Measurements from ENCODE around the gene SEMA6A.

The SEMA6A gene

GRCh38 chr5:116574367-116575325, at the start of gene SEMA6A:
Gene SEMA6A, minus strand, starts transcription at chr5:116574823. Its CDS starts 69,879 bp downstream, at chr5:116504944.
- peak; percentile 32 for DNase-seq

GRCh38 chr5:116622375-116623050, 47.9 kb upstream of the SEMA6A start:
- no peak for DNase-seq

- no peak for DNase-seq
Measured at GRCh38 chr5:116621599-116621998, 47.0 kb upstream of the SEMA6A start.

GRCh38 chr5:116616876-116617275, 42.3 kb upstream of the SEMA6A start:
- no peak for DNase-seq

- DNase-seq = no peak
Measured at GRCh38 chr5:116614603-116614920, 39.9 kb upstream of the SEMA6A start.

- no peak for DNase-seq
Measured at GRCh38 chr5:116613445-116613844, 38.8 kb upstream of the SEMA6A start.

DNA sequence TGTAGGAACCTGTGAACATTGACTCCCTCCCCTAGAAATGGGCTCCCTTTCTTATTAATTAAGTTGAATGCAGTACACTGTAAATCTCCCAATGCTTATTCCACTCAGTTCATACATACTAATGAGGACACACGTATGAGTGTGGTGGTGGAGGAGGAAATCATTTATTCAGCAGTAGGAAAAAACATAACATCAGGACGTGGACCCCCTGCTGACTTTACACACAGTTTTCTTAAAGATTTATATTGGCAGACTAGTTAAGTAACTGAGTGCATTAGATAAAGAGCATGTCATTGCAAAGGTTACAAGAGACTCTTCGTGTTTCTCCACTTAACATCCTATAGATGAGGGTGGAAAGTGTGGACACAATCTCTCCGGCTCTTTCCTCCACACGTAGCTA, 37.8 kb upstream of the SEMA6A start:
- no peak for DNase-seq

DNA sequence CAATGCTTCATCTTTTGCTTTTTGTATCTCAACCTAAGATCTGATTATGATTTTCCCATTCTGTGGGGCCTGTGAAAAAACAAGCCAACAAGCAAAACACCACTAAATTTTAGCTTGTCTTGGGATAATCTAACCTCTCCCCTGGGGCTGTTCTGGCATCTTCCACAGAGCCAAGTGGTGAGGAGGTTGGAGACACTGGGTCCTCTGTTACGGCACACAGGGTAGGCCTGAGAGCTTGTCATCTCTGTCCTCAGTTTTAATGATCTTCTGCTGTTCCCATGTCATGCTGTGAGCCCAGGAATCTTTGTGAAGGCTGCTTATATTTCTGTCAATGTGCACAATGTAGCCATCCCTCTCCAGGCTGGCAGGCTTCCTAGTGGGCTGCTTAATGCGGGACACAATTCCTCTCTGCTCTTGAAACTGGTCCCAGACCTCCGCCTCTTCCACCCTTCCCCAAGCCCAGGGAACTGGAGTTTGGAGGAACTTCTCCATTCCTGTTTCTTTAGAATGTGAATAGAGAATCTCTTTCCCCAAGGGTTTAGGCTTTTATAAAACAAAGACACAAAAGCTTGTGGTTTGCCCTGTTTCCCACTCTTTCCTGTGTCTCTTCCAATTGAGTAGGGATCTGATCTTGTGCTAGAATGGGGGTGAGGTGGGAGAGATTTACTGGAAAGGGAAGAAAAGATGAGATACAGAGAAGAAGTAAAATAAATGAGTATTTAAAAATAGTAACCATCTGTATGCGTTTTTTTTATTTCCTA, 30.9 kb upstream of the SEMA6A start:
- DNase-seq = no peak

- DNase-seq = no peak
Measured at GRCh38 chr5:116604805-116605204, 30.2 kb upstream of the SEMA6A start.

- DNase-seq = no peak
Measured at GRCh38 chr5:116600876-116601275, 26.3 kb upstream of the SEMA6A start.

- no peak for DNase-seq
Measured at GRCh38 chr5:116598911-116599310, 24.3 kb upstream of the SEMA6A start.

DNA sequence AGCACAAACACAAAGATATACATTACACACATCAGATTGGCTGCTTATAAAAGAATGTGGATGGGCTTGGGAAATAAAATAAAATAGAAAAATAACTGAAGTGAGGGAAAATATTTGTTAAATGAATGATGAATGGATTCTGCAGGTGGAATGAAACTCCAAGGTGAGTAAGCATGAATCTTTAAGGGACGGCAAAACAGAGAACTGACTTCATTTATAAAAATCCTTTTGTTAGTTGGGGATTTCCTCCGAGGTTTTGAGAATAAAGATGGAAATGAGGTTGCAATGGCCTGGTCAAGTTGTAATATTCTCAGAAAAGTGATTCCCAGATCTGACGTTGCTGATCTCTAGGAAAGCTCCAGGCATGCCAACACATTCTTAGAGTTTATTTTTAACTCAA, 20.9 kb upstream of the SEMA6A start:
- DNase-seq = no peak

GRCh38 chr5:116593340-116593739, 18.7 kb upstream of the SEMA6A start:
- no peak for DNase-seq

GRCh38 chr5:116585227-116585626, 10.6 kb upstream of the SEMA6A start:
- no peak for DNase-seq

- DNase-seq = no peak
Measured at GRCh38 chr5:116583862-116584222, 9.2 kb upstream of the SEMA6A start.

DNA sequence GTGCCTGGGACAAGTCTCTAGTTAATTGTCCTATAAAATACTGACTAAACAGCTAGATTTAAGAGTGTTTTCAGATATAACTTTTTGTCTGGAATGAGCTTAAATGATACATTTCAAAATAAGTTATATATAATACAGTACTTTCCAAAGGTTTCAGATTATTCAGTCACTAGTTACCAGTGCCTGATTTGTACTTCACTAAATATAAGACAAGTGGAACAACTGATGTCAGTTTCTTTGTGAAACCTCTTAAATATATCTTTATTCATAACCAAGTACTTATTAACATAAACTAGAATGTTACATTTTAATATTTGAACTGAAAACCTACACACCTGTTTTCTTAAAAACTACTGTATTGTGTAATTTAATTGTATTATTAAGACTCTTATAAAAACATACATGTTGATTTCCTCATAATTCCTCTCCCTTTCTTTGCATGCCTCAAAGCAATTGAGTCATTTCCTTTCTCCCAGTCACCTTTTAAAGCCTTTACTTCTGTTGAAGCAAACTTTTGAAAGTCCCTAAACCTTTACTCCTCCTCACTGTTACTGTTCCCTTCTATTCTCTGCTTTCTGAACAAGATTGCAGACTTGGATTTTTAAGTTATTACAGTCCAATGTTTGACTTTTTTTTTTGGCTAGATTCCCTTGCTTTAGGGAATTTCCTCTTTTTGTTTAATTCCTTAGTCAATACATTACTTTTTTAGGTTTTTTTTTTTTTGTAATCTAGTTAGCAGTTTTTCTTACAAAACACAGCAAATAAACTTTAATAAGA, 8.7 kb upstream of the SEMA6A start:
- no peak for DNase-seq

DNA sequence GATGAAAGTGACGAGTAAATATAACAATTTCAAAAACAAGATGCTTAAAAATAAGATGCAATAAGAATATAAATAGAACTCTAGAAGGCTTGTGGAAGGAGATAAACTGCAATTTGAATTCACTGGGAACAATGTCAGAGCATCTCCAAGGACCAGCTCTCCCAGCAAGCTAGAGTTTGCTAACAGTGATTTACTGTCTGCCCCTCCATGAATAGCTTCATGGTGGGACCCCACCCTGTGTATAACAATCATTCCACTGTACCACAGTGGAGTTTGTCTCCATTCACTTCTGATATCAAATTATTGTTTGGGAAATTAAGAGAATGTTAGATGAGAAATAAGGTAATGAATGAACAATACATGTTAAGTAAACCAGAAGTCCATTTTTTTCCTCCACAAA, 7.3 kb upstream of the SEMA6A start:
- DNase-seq = no peak

- DNase-seq = no peak
Measured at GRCh38 chr5:116579144-116579543, 4.5 kb upstream of the SEMA6A start.

DNA sequence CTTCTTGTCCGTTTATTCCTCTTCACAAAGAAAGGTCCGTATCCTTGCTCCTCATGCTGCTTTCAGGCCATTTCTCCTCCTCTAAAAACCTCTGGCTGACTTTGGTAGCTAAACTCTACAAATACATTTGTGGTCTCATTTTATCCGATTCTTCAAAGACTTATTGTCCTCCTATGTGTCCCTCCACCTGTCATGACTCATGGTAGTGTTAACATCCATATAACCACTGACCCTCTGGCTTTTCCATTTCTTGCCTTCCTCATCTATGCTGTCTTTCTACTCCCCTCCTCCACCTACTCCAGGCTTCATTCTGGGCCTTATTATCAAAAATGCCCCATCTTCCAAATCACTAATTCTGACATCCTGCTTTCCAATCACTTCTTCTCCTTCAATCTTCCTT, 4.1 kb upstream of the SEMA6A start:
- no peak for DNase-seq

DNA sequence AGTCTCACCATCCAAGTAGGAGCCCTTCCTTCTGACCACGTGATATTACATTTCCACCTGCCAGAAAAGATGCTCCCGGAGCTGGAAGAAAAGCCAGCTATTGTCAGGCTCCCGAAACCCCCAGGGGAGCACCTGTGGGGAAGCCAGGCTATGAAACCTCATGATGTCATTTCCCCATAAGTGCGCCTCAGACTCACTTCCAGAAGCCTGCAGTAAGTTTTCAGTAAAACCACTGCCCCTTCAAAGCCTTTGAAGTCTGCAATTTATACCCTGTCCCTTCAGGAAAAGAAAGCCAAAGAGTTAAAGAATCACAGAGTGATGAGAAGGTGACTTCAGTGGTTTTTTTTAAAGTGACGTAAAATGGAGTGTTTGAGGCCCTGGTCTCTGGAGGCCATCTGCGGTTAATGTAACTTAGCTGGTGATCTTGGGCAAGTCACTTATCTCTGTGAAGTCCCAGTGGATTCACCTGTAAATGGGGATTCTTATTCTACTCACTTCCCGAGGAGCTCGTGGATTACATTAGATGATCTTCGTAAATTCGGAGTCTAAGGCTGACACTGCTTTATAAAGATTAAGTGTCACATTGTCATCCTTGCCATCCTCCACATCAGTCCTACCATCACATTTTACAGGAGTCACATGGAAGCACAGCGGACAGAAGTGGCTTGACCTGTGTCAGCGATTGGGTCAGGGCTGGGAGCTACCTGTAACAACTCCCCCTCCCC, 2.6 kb upstream of the SEMA6A start:
- no peak for DNase-seq

DNA sequence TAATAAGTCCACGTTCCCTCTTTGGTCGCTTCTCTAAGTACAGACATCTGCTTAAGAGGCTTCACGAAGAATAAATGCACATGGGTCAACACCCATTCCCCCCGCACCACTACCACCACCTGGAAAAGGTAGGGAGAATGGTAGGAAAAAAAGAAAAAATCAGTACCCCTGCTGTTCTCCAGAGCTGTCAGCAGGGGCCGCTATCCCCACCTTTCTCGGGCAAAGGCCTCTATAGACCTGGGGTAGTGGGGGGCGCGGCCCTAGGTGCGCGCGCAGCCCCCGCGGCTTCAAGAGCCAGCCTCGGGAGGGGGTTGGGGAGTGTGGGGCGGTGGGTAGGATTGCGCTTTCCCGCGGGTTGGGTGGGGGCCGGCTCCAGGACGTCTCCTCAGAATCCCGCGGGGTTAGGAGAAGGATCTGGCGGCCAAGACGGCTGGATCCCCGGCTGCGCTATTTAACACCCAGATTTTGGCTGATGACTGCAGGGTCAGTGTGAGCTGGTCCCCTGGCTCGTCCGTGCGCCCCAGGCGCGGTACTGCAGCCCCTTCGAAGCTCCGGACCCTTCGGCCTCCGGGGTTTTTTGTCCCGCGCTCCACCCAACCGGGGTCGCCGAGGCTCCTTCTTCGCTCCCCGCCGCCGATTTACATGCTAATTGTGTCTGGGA, 1.6 kb upstream of the SEMA6A start:
- DNase-seq = no peak
